HuH-7 (cell line): ENCODE results near the gene CDK2.
A peak's percentile ranks its signal among the peaks of the same experiment; 100 is the strongest.
"Not testable (repeated sequence)": the region's sequence is repeated elsewhere in the genome, so short reads cannot be mapped to it uniquely, and the experiment has no call there.

ENCODE experiments used
- DNase-seq: peaks from one replicate; pipeline ENCODE4 v3.0.0; 2011; ENCODE audit warnings: low spot score

The CDK2 gene

DNA sequence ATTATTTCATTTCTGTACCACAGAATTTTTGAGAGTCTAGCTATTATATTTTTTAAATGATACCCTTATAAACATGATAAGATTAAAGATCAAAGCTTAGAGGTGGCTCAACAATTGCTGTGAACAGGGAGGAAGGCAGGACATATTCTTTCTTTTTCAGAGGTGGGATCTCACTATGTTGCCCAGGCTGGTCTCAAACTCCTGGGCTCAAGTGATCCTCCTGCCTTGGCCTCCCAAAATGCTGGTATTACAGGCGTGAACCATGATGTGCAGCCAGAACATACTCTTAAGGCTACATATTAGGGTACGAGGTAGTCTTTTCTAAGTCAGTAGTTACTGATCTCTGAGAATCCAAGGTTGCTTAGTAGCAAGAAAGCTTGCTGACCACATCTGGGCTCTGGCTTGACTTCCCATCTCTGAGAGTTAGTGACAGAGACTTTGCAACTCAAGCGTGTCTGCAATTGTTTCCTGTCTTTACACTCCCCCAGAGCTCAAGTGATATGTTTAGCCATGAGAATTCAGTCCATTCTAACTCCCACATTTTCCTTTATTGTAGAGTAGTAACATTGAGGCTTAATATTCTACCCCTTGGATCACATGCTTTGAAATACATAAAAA is 15.8 kb downstream of the CDK2 start:
- no peak for DNase-seq

DNA sequence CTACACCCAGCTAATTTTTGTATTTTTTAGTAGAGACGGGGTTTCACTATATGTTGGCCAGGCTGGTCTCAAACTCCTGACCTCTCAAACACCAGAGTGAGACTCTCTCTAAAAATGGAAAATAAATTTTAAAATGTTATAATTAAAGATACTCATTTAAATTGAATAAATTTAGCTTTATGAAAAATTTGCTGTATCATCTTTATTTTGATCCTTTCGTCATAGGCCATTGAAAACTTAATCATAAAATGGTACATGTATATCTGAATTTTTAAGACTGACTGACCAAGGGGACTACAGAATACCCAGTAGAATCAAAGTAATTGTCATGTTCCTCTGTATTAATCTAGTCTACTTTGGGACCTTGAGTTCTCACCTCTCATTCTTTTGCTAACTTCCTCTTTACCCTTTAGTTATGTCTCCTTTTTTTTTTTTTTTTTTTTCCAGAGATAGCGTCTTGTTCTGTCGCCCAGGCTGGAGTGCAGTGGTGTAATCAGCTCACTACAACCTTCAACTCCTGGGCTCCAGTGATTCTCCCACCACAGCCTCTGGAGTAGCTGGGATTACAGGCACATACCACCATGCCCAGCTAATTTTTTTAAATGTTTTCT is 16.7 kb downstream of the CDK2 start:
- no peak for DNase-seq

DNA sequence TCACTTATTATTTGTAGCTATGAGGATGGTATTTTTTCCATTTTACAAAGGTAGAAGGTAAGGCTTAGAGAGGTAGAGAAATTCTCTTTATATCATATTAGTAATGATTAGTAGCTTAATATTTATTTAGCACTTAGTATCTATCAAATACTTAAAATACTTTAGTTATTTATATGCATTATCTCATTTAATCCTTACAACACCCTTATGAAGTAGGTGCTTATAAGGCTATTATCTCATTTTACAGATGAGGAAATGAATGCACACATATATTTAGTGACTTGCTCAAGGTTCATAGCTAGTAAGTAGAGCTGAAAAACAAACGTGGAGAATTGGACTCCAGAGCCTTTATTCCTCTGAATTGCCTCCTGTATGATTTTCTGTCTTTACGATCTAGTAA is 18.2 kb downstream of the CDK2 start:
- no peak for DNase-seq

DNA sequence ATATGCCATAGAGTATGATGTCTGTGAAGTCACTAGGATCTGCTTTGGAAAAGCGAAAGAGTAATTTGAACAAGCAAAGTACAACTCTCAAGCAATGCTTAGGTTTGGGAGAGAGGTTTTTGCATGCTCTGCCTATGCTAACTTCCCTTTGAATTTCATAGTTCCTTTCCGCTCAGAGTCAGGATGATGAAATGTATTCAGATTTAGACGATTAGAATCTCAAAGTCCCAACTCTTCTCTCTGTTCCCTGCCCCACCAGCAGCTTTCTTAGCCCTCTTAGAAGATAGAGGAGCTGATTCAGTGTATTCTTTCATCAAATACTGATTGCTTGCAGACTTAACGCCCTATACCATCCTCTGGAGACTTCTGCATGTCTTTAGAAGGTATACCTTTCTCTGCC is 18.7 kb downstream of the CDK2 start:
- DNase-seq = no peak

DNA sequence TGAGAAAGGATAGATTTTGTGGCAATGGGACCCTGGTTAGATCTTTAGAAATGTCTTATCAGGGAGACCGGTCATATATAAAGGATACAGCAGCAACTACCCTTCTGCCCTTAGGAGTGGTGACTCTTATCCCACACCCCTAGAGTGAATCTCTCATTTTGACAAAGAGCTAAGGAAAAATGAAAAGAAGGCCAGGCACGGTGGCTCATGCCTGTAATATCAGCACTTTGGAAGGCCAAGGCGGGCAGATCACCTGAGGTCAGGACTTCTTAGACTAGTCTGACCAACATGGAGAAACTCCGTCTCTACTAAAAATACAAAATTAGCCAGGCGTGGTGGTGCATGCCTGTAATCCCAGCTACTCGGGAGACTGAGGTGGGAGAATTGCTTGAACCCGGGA is 19.3 kb downstream of the CDK2 start:
- not testable (repeated sequence) for DNase-seq

DNA sequence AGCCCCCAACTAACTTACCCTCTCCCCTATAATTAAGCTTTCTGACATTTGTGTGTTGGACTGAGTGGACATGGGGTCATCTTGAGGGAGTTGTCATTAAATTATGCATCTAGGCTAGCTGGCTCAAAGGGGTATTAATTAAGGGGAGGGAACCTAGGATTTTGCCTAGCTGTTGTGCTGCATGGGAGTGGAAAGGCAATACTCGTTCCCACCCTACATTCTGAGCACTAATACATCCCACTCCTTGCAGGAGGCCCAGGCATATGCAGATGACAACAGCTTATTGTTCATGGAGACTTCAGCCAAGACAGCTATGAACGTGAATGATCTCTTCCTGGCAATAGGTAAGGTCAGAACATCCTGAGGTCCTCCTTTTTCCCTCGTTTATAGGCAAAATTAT is 24.5 kb downstream of the CDK2 start:
- no peak for DNase-seq

DNA sequence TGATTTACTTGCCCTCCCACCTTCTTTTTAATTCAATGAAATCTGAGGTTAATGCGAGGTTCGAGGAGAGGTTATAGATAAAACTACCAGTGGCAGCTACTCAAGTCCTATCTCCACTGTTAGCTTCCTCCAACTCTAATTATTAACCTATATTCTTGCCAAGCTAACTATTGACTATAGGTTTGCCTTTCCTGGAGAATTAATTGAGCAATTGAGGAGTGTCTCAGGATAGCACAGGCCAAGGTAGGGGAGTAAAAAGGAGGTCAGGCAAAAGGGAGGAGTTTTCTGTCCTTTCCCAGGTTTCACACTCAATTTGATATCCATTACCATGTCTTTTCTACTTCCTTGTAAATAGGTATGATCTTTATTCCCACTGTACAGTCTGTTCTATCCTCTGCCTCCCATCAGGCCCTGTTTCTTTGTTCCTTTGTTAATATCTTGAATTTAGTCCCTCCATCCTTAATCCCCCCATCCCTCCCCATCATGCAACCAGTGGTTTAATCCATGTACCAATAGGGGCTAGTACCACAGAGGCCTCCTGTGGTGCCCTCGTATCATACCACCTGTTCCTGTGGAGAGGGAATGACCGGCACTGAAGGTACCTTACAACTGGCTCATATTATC is 26.7 kb downstream of the CDK2 start:
- no peak for DNase-seq

DNA sequence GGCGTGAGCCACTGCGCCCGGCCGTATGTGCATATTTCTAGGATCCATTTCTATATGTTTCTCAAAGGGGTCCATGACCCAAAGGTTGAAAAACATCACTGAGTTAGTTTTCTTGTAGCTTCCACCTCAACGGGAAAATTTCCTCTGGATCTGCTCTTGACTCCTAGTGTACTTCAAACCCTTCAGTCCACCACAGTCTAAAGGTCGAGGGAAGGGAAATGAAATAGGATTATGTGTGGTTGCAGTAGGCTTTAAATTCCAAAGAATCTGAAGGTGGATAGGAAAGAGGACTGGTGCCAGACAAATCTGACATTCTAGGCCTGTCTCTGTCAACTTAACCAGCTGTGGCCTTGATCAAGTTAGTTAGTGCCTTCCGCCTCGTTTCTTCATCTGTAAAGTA is 28.7 kb downstream of the CDK2 start:
- DNase-seq = no peak

DNA sequence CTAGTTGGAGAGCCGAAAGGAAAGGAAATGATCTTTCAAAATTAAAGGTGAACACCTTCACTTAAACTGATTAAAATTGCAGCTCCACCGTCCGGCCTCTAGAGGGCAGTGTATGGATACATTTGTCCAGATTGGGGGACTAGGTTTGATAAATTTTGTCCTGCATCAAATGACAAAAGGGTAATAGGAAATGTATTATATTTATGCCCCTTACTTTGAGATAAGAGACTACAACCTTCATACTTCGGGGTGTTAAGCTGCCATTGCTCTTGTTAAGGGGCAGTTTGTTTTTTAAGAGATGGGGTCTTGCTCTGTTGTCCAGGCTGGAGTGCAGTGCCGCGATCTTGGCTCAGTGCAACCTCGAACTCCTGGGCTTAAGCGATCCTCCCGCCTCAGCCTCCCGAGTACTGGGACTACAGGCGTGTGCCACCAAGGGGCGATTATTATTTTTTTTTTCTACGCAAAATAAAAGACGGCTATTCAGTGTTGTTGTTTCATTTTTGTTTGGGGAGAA is 29.6 kb downstream of the CDK2 start:
- DNase-seq = no peak

DNA sequence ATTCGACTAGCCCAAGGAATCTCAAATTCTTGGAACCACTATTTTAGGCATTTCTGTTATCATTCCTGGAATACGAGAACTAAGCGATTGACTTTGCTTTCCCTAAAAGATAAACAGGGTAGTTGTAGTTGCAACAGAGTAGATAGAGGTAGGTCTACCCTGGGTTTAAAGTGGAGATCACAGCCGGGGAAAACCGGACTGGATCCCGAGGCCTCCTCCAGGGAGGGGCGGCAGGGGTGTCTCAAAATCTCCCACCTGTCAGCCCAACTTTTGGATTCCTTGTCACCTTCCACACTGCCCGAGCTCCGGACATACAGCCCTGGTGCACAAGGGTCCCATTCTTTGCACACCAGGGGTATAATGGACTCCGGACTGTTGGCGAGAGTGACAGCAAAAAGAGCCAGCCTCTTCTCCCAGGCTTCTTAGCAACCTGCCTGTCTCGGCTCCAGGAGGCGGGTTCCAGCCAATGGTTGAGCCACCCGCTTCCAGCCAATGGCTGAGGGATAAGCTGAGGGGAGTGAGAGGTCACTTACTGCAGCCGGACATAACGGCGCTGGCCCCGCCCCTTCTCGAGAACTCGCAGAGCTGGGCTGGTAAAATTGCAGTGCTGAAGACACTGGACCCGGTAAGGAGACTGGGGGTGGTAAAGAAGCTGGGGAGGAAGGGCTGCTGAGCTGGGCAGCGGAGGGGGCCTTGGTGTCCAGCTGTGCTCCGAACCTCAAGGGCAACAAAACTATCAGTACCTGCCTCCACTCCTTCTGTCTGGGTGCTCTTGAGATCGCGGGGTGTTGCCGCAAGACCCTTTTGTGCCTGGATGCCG is 30.3 kb downstream of the CDK2 start, which contains the start of gene SUOX:
Gene SUOX (plus strand): TSS at position 562 of the 820 bp plus-strand sequence. CDS start 4,946 bp downstream, outside the sequence.
- peak; percentile 99 for DNase-seq

DNA sequence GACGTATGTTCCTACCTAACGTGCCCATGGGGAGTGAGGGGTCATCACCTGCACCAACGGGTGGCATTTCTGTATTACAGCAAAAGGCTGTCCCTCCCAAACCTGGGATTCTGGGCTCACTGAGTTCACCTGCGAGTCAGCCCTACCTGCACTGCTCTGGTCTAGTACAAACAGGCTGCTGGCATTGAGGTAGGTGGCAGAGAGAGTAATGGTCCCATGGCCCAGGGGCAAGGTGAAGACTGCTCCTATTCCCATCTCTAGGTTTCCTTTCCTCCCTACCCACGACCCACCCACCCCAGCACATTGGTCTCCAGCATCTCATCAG is 30.9 kb downstream of the CDK2 start:
- no peak for DNase-seq

DNA sequence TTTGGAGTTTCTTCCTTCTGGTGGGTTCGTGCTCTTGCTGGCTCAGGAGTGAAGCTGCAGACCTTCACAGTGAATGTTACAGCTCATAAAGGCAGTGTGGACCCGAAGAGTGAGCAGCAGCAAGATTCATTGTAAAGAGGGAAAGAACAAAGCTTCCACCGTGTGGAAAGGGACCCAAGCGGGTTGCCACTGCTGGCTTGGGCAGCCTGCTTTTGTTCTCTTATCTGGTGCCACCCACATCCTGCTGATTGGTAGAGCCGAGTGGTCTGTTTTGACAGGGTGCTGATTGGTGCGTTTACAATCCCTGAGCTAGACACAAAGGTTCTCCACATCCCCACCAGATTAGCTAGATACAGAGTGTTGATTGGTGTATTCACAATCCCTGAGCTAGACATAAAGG is 32.9 kb downstream of the CDK2 start:
- DNase-seq = not testable (repeated sequence)

DNA sequence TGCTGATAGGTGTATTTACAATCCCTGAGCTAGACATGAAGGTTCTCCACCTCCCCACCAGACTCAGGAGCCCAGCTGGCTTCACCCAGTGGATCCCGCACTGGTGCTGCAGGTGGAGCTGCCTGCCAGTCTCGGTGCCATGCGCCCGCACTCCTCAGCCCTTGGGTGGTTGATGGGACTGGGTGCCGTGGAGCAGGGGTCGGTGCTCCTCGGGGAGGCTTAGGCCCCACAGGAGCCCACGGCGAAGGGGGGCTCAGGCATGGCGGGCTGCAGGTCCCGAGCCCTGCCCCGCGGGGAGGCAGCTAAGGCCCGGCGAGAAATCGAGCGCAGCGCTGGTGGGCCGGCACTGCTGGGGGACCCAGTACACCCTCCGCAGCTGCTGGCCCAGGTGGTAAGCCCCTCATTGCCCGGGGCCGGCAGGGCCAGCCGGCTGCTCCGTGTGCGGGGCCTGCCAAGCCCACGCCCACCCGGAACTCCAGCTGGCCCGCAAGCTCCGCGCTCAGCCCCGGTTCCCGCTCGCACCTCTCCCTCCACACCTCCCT is 33.4 kb downstream of the CDK2 start:
- DNase-seq = not testable (repeated sequence)

DNA sequence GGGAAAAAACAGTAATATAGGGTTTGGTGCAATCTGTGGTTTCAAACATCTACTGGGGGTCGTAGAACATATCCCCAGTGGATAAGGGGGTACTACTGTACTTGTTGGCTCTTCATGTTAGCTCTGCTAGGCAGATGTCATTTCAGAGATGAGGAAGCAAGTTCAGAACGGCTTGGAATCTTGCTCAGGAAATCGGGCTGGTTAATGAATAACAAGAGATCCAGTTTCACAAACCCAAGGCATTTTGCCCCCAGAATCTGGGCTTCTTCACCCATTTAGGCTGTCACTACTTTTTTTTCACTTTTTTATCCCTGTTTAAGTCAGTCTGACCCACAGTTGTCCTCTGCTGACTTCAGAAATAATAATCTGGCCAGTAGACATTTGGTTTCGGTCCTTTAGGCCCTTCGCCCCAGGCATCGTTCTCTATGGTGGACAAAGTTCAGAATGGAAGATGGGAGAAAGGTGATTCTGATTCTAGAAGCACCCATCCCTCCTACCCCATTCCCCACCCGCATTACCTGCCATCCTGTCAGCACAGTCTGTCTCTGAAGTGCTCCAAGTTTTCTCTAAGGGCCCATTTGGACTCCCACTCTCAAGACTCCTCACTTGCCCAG is 35.0 kb downstream of the CDK2 start:
- peak; percentile 46 for DNase-seq

DNA sequence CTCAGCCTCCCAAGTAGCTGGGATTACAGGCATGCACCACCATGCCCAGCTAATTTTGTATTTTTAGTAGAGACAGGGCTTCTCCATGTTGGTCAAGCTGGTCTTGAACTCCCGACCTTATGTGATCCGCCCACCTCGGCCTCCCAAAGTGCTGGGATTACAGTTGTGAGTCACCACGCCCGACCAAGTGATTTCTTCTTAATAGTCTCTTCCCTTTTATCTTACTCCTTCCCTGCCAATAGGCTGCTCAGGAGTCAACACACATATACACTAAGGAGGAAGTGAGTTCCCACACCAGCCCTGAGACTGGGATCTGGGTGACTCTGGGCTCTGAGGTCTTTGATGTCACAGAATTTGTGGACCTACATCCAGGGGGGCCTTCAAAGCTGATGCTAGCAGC is 36.7 kb downstream of the CDK2 start:
- DNase-seq = not testable (repeated sequence)

DNA sequence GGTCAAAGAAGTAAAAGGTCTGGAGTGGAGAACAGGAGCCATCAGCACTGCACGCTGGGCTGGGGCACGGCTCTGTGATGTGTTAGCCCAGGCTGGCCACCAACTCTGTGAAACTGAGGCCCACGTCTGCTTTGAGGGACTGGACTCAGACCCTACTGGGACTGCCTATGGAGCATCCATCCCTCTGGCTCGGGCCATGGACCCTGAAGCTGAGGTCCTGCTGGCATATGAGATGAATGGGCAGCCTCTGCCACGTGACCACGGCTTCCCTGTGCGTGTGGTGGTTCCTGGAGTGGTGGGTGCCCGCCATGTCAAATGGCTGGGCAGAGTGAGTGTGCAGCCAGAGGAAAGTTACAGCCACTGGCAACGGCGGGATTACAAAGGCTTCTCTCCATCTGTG is 37.6 kb downstream of the CDK2 start:
- no peak for DNase-seq

DNA sequence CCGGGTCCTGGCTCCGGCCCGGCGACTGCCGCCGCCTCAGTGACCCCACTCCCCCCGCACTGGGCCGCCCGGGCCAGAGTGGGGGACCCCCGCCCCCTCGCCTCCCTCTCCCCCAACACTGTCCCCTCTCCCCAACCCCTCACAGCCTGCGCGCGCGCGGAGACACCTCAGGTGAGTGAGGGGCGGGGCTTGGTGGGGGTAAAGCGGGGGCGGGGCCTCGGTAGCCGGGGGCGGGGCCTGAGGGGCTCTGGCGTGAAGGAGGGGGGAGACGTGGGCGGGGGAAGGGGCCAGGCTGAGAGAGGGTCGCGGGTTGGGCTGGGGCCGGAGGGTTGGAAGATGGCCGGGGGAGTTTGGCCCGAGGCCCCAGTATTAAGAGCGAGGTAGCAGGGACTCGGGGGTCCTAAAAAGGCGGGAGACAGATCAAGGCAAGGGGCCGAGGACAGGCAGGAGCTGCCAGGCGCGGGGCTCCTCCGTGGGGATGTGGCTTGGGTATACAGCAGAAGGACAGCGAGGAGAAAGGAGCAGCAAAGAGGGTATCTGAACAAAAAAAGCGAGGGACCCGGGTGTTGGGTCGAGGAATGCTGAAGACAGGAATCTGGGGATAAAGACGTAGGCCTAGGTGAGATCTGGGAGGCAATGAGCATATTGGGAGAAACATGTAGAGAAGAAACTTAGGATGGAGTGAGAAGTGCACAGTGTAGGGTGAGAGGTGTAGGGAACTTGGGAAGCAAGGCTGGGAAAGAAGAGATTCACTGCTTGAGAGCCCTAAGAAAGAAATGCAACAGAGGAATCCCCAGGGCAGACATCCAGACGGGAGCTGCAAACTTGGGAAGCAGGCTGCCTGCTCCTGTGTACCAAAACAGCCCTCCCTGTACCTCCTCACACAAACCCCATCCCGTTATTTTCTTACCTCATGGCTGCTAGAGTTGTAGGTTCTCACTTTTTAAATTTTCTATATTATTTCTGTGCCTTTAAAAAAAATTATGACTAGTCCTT is 41.2 kb downstream of the CDK2 start:
- DNase-seq = peak; percentile 83

DNA sequence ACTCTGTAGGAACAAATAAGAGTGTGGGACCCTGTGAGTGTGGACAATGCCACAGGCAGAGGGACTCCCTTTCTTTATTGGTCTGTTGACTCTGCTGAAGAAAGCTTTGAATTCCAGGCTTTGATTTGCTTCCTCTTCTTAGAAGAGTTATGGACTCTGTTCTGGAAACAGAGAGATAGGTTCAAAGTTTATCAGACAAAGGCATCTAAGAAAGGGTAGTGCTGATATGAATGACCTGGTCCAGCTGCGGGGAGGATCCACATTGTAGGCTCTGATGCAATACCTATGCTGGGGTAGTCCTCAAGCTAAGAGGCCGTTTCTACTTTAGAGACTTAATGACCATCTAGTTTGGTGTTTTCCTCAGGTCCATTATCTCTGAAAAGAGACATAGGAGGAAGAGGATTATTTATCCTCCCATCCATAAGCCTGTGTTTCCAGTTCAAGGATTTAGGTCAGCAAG is 43.5 kb downstream of the CDK2 start:
- peak; percentile 72 for DNase-seq

DNA sequence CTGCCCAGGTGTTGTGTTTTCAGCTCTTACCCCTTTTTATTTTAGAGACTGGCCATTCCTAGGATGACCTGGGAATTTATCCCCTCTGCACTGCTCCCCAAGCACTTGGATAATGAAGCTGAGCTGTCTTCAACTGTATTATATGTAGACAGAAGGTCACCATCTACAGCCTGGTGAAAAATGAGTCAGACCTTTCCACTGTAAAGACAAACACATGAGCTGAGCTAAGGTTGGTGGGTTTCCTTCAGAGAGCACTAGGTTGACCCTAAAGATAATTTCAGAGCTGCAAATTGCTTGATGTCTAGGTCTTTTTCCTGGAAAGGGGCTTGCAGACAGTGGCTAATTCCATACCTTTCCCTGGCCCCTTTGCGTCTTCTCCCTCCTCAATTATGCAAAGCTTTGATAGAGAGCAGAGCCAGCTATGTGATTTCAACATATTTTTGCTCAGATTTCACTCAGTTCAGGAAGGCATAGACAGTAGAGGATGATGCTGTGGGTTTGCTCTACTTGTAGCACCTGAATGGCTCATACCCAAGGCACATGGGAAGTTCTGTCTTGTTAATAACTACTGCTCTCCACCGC is 45.0 kb downstream of the CDK2 start:
- no peak for DNase-seq

DNA sequence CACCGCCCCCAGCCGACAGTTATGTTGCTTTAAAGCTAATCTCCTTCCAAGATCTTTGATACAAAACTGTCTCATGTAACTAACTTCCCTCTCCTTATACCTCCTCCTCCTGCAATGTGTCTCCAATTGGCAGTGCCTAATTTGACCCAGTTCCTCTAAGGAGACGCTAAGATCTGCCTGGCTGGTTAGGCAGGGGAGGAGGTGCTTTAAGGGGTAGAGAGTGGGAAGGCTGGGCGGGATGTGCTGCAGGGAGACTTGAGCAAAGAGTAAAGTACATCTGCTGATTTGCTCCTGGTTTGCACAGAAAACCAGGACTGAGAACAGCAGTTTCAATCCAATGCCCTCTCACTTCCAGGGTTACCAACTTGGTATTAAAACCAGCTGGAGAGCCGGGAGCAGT is 46.9 kb downstream of the CDK2 start:
- DNase-seq = no peak
